HepG2 (cell line): ENCODE measurements around the gene CARMIL3. TPM values are rescaled to one million over a fixed set of nuclear protein-coding genes. Genes with fewer than 3 reads are reported as not detected.

Experiments
- GATAD1 ChIP-seq: IDR thresholded peaks from 2 replicates; pipeline ENCODE4 v1.6.1; 2016; ENCODE audit warnings: missing genetic modification reagents, missing compliant biosample characterization
- GPN1 ChIP-seq: sonication (generic); formaldehyde crosslinking; IDR thresholded peaks from 2 replicates; pipeline ENCODE4 v1.5.1; 2020; ENCODE audit warnings: missing genetic modification reagents, borderline replicate concordance
- HOXA3 ChIP-seq: sonication (generic); formaldehyde crosslinking; IDR thresholded peaks from 2 replicates; pipeline ENCODE4 v1.5.0; 2020; ENCODE audit warnings: missing genetic modification reagents
- PLRG1 ChIP-seq: fragments of 450-650 bp; conservative IDR thresholded peaks from 2 replicates; pipeline ENCODE4 v1.6.1; 2016
- PTBP1 ChIP-seq: fragments of 200-400 bp; formaldehyde crosslinking; IDR thresholded peaks from 2 replicates; pipeline ENCODE4 v1.6.1; 2018; ENCODE audit warnings: low read length, low read depth; ENCODE audit not compliant: poor library complexity, severe bottlenecking
- TBX2 ChIP-seq: sonication (generic); formaldehyde crosslinking; IDR thresholded peaks from 2 replicates; pipeline ENCODE4 v1.5.0; 2020; ENCODE audit warnings: missing genetic modification reagents, mild to moderate bottlenecking, borderline replicate concordance
- ZMYM4 ChIP-seq: sonication (generic); formaldehyde crosslinking; IDR thresholded peaks from 2 replicates; pipeline ENCODE4 v1.8.1; 2023; ENCODE audit warnings: mild to moderate bottlenecking, missing genetic modification reagents
- ZSCAN21 ChIP-seq: sonication (generic); formaldehyde crosslinking; IDR thresholded peaks from 2 replicates; pipeline ENCODE4 v1.8.0; 2022; ENCODE audit warnings: mild to moderate bottlenecking, missing genetic modification reagents, moderate library complexity, borderline replicate concordance
- polyA plus RNA-seq, 8 experiments: library from polyadenylated mRNA; depleted of rRNA in 3 of 8; stranded (reverse) in 7 of 8; unstranded in 1 of 8; fragments of >200 nt; fragmentation: Illumina TruSeq in 4 of 8; extraction: Trizol in 4 of 8; gene quantifications; 2 replicates each; pipeline versions ENCODE4 v1.2.1 to v1.2.3, GENCODE V29; 2011 to 2016; ENCODE audit warnings: low read depth in 4 of 8, missing spikeins in 1 of 8, mixed read lengths in 1 of 8; ENCODE audit not compliant: insufficient read depth in 1 of 8
- total RNA-seq, 5 experiments: library from RNA; depleted of rRNA; stranded (reverse); fragments of >200 nt; fragmentation: Illumina TruSeq; extraction: Trizol; gene quantifications; 2 replicates each; pipeline ENCODE4 v1.2.3, GENCODE V29; 2016; ENCODE audit warnings: low read depth in 1 of 5
- TF ChIP-seq, protein P1 (sequence below): sonication (generic); formaldehyde crosslinking; IDR thresholded peaks from one replicate; pipeline ENCODE4 v1.5.1; 2020; ENCODE audit warnings: mild to moderate bottlenecking, missing genetic modification reagents; ENCODE audit errors: not compliant biosample characterization
- TF ChIP-seq, protein P2 (sequence below): sonication (generic); formaldehyde crosslinking; IDR thresholded peaks from 2 replicates; pipeline ENCODE4 v1.5.0; 2020; ENCODE audit warnings: mild to moderate bottlenecking, missing genetic modification reagents, moderate library complexity
- TF ChIP-seq, protein P3 (sequence below): sonication (generic); formaldehyde crosslinking; IDR thresholded peaks from 2 replicates; pipeline ENCODE4 v1.4.0; 2020; ENCODE audit warnings: mild to moderate bottlenecking, low read depth, missing genetic modification reagents
- TF ChIP-seq, protein P4 (sequence below): sonication (generic); formaldehyde crosslinking; IDR thresholded peaks from 2 replicates; pipeline ENCODE4 v1.4.0; 2020; ENCODE audit warnings: mild to moderate bottlenecking, low read depth, missing genetic modification reagents
- TF ChIP-seq, protein P5 (sequence below): sonication (generic); formaldehyde crosslinking; IDR thresholded peaks from 2 replicates; pipeline ENCODE4 v1.8.0; 2022; ENCODE audit warnings: mild to moderate bottlenecking, missing genetic modification reagents, moderate library complexity

CARMIL3 gene
- total and polyA plus RNA-seq, 2 of the 13 experiments (the other 11 are each of a cell fraction or from before 2014, with no cell fraction given): 0.27 to 0.55 TPM

DNA sequence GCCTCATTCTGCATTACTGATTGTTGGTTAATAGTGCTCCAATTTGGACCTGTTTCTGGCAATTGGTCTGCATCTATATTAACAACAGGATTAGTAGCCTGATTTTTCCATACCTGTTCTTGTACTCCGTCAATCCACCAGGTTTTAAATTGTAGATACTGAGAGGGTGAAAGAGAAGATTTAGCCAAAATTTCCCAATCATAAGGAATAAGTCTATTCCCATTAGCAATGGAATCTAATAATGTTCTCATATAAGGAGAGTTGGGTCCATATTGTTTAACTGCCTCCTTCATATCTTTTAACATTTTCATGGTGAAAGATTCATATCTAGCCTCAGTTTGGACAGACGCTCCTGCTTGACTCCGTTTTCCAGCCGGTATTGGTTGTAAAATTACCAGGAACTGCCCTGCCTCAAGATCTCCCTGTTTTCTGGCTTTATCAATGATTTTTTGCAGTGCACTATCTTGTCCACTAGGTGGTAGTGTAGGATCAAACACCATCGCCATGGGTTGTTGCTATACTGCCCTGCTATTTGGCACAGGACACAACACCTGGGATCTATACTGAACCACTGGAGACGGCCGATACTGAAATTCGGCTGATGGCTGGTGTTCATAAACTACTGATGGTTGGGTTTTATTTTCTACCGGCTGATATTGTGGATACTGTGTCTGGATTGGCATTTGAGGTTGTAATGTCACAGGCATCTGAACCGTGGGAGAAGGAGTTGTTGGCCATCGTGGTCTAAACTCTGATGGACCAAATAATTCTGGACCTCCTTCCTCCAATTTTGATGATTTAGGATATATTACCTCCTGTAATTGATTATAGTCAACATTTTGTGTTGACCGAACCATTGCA, 37.9 kb upstream of the CARMIL3 start (continued):
- TF ChIP-seq, protein P1, sequence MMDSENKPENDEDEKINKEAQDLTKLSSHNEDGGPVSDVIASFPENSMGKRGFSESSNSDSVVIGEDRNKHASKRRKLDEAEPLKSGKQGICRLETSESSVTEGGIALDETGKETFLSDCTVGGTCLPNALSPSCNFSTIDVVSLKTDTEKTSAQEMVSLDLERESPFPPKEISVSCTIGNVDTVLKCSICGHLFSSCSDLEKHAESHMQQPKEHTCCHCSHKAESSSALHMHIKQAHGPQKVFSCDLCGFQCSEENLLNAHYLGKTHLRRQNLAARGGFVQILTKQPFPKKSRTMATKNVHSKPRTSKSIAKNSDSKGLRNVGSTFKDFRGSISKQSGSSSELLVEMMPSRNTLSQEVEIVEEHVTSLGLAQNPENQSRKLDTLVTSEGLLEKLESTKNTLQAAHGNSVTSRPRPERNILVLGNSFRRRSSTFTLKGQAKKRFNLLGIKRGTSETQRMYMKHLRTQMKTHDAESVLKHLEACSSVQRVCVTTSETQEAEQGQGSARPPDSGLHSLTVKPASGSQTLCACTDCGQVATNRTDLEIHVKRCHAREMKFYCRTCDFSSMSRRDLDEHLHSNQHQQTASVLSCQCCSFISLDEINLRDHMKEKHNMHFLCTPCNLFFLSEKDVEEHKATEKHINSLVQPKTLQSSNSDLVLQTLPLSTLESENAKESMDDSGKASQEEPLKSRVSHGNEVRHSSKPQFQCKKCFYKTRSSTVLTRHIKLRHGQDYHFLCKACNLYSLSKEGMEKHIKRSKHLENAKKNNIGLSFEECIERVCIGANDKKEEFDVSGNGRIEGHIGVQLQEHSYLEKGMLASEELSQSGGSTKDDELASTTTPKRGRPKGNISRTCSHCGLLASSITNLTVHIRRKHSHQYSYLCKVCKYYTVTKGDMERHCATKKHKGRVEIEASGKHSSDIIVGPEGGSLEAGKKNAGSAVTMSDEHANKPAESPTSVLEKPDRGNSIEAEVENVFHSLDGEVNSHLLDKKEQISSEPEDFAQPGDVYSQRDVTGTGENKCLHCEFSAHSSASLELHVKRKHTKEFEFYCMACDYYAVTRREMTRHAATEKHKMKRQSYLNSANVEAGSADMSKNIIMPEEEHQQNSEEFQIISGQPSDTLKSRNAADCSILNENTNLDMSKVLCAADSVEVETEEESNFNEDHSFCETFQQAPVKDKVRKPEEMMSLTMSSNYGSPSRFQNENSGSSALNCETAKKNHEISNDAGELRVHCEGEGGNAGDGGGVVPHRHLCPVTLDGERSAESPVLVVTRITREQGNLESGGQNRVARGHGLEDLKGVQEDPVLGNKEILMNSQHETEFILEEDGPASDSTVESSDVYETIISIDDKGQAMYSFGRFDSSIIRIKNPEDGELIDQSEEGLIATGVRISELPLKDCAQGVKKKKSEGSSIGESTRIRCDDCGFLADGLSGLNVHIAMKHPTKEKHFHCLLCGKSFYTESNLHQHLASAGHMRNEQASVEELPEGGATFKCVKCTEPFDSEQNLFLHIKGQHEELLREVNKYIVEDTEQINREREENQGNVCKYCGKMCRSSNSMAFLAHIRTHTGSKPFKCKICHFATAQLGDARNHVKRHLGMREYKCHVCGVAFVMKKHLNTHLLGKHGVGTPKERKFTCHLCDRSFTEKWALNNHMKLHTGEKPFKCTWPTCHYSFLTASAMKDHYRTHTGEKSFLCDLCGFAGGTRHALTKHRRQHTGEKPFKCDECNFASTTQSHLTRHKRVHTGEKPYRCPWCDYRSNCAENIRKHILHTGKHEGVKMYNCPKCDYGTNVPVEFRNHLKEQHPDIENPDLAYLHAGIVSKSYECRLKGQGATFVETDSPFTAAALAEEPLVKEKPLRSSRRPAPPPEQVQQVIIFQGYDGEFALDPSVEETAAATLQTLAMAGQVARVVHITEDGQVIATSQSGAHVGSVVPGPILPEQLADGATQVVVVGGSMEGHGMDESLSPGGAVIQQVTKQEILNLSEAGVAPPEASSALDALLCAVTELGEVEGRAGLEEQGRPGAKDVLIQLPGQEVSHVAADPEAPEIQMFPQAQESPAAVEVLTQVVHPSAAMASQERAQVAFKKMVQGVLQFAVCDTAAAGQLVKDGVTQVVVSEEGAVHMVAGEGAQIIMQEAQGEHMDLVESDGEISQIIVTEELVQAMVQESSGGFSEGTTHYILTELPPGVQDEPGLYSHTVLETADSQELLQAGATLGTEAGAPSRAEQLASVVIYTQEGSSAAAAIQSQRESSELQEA (CRISPR knock-in tag): no peak
- peak; percentile 66 for TF ChIP-seq TBX2 (CRISPR knock-in tag)
- TF ChIP-seq, protein P2, sequence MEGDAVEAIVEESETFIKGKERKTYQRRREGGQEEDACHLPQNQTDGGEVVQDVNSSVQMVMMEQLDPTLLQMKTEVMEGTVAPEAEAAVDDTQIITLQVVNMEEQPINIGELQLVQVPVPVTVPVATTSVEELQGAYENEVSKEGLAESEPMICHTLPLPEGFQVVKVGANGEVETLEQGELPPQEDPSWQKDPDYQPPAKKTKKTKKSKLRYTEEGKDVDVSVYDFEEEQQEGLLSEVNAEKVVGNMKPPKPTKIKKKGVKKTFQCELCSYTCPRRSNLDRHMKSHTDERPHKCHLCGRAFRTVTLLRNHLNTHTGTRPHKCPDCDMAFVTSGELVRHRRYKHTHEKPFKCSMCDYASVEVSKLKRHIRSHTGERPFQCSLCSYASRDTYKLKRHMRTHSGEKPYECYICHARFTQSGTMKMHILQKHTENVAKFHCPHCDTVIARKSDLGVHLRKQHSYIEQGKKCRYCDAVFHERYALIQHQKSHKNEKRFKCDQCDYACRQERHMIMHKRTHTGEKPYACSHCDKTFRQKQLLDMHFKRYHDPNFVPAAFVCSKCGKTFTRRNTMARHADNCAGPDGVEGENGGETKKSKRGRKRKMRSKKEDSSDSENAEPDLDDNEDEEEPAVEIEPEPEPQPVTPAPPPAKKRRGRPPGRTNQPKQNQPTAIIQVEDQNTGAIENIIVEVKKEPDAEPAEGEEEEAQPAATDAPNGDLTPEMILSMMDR (CRISPR knock-in tag): peak; percentile 100
- TF ChIP-seq HOXA3 (CRISPR knock-in tag): peak; percentile 69
- no peak for TF ChIP-seq ZSCAN21 (CRISPR knock-in tag)
- no peak for TF ChIP-seq PTBP1
- TF ChIP-seq, protein P3, sequence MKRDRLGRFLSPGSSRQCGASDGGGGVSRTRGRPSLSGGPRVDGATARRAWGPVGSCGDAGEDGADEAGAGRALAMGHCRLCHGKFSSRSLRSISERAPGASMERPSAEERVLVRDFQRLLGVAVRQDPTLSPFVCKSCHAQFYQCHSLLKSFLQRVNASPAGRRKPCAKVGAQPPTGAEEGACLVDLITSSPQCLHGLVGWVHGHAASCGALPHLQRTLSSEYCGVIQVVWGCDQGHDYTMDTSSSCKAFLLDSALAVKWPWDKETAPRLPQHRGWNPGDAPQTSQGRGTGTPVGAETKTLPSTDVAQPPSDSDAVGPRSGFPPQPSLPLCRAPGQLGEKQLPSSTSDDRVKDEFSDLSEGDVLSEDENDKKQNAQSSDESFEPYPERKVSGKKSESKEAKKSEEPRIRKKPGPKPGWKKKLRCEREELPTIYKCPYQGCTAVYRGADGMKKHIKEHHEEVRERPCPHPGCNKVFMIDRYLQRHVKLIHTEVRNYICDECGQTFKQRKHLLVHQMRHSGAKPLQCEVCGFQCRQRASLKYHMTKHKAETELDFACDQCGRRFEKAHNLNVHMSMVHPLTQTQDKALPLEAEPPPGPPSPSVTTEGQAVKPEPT (CRISPR knock-in tag): no peak
- no peak for TF ChIP-seq GPN1 (CRISPR knock-in tag)
- TF ChIP-seq, protein P4, sequence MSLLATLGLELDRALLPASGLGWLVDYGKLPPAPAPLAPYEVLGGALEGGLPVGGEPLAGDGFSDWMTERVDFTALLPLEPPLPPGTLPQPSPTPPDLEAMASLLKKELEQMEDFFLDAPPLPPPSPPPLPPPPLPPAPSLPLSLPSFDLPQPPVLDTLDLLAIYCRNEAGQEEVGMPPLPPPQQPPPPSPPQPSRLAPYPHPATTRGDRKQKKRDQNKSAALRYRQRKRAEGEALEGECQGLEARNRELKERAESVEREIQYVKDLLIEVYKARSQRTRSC (CRISPR knock-in tag): no peak
- TF ChIP-seq PLRG1: no peak
- peak; percentile 67; the same call in 1 of the 2 replicates for TF ChIP-seq ZMYM4 (CRISPR knock-in tag)
- peak; percentile 70 for TF ChIP-seq GATAD1 (CRISPR knock-in tag)
- TF ChIP-seq, protein P5, sequence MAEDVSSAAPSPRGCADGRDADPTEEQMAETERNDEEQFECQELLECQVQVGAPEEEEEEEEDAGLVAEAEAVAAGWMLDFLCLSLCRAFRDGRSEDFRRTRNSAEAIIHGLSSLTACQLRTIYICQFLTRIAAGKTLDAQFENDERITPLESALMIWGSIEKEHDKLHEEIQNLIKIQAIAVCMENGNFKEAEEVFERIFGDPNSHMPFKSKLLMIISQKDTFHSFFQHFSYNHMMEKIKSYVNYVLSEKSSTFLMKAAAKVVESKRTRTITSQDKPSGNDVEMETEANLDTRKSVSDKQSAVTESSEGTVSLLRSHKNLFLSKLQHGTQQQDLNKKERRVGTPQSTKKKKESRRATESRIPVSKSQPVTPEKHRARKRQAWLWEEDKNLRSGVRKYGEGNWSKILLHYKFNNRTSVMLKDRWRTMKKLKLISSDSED: no peak
